GM19043 (cell line): Measurements from ENCODE around the gene CHMP1B.
A peak's percentile ranks its signal among the peaks of the same experiment; 100 is the strongest.

Experiments used
- ATAC-seq: cut with Tn5 transposase; IDR thresholded peaks from one replicate; pipeline ENCODE4 v1.9.1; 2021; ENCODE audit warnings: low read depth; ENCODE audit not compliant: unreplicated experiment

The CHMP1B gene

GRCh38 chr18:11851146-11851805 is at the start of gene CHMP1B:
CHMP1B (plus strand) TSS chr18:11851413; CDS start chr18:11851512, 99 bp downstream.
- peak; percentile 98 for ATAC-seq

- no peak for ATAC-seq
Measured at GRCh38 chr18:11801573-11801972, 49.6 kb upstream of the CHMP1B start.

DNA sequence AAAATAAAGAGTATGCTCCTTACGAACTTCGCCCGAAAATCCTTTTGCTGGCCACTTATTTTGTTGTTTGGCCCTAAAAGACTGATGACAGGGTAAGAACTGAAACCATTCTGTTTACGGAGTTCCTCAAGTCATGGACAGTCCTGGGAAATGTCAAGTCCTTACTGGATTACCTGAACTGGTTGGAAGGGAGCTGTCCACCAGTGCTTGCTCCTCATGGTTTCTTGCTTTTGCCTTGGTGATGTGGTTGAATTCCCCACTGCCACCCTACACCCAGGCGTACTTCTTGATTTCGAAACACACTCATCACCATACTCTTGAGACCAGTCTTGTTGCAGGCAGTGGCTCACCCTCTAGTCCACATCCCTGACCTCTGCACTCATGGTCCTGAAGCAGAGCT is 49.1 kb upstream of the CHMP1B start:
- ATAC-seq, result no peak

DNA sequence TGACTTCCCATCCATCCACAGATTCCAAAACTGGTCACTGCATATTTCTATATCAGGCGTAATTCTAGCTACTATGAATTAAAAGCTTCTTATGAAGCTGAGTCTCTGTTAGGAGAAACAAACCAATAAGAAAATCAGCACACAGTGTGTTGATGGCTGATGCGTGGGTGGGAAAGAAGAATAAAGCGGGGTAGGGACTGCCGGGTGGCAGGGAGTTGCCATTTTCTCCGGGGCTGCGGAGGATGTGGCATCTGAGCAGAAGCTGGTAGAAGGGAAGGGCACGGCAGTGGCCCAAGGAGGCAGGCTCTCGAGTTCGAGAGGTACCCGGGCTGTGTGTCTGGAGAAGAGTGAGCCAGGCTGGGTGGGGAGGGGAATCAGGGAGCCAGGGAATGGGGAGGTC is 48.6 kb upstream of the CHMP1B start:
- ATAC-seq, result no peak

DNA sequence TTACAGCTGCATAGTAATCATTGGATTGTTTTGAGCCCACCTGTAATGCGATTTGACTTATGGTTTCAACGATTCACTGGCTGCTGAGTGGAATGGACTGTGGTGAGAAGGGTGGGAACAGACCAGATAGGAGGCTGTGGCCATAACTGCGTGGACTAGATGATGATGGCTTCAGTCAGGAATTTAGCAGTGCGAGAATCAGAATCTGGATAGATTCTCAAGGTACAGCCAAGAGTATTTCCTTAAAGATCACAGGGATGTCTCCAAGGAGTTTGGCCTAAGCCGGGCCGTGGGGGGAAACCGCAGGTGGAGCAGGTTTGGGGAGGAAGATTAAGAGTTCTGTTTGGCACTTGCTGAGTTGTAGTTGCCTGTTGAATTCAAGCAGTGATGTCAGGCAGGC is 44.0 kb upstream of the CHMP1B start:
- no peak for ATAC-seq

GRCh38 chr18:11808001-11808855 is 43.0 kb upstream of the CHMP1B start:
- ATAC-seq, result no peak

DNA sequence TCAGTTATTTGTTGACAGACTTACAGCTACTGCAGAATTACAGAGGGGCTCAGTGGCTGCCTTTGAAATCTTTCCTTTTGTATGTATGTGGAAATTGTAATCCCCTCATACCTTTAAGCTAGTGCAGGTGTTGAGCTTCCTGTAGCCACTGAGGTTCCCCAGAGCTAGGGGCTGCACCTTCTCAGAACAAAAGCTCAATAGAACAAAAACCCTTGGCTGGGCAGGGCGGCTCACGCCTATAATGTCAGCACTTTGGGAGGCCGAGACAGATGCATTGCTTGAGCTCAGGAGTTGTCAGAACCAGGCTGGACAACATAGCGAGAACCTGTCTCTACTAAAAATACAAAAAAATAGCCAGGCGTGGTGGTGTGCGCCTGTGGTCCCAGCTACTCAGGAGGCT is 41.3 kb upstream of the CHMP1B start:
- ATAC-seq, result no peak

DNA sequence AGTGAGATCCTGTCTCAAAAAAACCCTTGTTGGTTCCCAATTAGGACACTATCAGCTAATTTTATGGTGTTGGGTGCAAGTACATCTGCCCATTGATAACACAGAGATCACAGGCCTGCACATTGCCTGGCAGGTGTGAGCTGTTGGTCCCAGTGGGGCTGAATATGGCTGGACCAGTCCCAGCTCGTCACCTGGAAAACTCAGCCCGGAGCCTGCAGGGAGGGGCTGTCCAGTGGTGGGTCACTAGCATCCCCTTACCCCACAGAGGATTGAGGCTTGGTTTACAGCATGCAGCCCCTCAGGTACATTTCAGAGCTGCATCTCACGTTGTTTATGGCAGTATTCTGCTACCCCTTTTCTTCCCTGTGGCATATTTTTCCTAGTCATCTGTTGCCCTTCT is 40.8 kb upstream of the CHMP1B start:
- ATAC-seq, result no peak

DNA sequence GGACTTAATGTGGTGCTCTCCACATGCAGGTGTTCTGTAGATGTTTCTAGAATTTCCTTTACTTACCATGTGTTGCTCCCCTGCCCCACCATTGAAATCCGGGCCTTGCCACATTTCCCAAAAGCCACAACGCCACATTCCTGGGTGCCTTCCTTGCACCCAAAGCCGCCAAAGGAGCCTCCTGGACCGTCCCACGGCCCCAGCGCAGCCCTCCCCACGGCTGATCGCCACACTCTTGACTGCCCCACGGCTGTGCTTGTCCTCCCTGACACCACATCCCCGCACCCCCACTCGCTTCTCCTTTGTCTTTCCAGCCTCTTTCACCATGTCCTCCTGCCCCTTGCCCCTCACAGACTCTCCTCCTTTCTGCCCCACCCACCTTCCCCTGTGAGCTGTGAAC is 40.2 kb upstream of the CHMP1B start:
- ATAC-seq, result no peak

DNA sequence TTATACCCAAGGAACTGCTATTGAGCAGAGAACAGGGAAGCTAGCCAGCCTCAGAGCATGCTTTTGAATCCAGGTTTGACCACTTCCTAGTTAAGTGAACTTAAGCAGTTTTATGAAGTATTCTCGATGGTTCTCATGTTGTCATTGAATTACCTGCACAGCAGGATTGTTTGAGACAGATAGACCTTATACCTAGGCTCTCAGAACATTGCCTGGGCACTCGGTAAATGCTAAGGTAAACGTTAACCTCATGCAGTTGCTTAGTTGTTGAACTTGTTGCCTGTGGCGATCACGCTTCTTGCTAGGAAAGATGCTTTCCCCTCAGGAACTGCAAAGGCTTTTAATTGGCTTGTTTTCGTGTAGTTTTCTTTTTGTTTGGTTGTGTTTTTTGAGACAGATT is 34.0 kb upstream of the CHMP1B start:
- no peak for ATAC-seq

GRCh38 chr18:11818486-11819203 is 32.6 kb upstream of the CHMP1B start:
- no peak for ATAC-seq

DNA sequence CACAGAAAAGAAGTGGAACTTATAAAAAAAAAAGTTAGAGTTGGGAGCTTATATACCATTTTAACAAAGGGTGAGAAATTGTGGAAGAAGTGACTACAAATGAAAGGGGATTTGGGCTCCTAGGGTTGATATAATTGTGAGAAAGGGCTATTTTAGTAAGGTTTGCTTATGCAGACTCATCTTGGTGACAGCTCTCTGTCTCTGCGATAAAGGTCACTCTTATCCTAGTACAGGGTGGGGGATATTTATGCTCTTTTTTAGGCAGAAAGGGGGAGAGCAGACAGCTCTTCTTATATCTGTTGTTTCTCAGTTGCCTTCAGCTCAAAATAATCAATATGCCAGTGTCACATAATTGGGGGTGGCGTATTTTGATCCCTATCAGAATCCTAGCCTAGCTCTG is 31.3 kb upstream of the CHMP1B start:
- ATAC-seq, result no peak

DNA sequence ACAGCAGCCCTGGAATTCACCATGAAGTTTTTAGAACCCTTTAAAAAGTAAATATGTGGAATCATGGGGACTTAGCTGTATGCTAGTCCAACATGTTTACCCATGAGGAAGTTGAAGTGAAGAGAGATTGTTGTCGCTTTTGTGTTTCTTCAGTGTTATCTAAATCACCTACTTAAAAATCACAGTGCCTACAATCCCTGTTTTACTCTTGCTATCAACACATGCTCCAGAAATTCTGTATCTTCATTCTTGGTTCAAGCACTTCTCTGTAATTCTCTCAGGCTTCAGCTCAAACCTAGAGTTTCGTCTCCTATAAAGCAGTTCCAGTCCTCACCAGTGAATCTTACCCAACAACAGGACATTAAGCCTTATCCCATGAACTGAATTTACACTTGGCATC is 30.5 kb upstream of the CHMP1B start:
- ATAC-seq, result no peak

DNA sequence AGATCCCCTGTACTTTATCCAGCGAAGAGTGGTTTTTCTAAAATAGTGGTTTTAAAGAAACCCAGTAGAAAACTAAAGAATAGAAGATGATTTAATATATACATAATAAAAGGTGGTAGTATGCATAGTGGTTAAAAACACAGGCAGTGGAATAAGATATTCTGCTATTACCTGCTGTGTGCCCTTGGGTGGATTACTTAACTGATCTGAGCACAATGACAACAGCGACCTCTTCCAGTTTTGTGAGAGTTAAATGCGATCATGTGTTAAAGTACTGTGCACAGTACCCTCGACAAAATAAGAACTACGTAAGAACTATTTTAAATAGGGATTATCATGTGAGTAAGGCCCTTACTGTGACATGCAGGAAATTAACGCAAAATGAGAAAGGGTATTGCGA is 30.0 kb upstream of the CHMP1B start:
- no peak for ATAC-seq

DNA sequence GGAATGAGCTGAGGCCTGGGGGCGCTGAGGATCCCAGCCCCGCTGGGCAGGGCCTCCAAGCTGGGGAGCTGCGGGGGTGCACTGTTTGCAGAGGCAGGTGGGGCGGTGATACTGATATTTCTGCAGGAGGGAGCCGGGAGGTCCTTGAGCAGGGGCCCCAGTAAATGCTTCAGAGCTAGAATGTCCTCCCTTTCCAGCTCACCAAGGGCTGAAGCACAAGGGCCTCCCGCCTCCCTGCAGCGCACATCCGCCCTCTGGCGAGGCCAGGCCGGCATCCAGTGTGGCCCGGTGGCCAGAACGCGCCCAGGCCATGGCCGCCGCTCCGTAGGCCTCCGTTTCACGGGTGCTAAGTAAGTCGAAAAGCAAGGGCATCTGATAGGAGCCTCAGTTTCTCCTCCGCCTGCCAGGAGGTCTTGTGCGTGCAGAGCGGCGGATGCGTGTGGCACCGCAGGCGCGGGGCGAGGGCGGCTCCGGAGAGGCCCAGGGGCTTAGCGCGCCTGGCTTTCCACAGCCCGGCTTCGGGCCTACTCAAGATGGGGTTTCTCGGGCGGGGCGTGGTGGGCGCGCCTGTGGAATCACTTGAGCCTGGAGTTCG is 29.5 kb upstream of the CHMP1B start:
- no peak for ATAC-seq

DNA sequence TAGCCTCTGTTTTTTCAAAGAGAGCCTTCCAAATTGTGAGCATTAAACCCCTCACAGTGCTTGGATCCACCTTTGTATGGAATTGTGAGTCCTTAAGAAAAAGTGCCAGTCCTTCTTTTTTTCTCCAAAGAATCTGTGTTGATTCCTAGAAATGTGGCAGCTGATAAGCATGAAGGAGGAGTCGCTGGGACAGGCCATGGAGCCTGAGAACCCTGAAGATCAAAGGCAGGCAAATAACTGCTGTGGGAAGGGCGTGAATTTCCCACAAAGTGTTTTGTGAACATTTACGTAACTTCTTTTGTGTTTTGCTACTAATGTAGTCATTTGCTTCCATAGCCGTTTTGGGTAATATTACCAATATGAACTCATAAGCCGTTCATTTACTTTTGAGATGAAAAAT is 27.7 kb upstream of the CHMP1B start:
- ATAC-seq, result no peak

GRCh38 chr18:11826836-11827235 is 24.4 kb upstream of the CHMP1B start:
- no peak for ATAC-seq

GRCh38 chr18:11828786-11829432 is 22.3 kb upstream of the CHMP1B start:
- no peak for ATAC-seq

DNA sequence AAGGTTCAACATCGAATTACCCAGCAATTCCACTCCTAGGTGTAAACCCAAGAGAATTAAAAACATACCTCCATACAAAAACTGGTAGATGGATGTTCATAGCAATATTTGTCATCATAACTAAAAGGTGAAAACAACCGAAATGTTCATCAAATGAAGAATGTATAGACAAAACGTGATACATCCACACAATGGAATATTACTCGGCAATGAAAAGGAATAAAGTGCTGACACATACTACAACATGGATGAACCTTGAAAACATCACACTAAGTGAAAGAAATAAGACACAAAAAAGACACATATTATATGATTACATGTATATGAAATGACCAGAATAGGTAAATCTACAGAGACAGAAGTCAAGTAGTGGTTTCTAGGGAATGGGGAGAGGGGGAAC is 20.6 kb upstream of the CHMP1B start:
- no peak for ATAC-seq

- ATAC-seq, result no peak
Measured at GRCh38 chr18:11831921-11832320, 19.3 kb upstream of the CHMP1B start.

DNA sequence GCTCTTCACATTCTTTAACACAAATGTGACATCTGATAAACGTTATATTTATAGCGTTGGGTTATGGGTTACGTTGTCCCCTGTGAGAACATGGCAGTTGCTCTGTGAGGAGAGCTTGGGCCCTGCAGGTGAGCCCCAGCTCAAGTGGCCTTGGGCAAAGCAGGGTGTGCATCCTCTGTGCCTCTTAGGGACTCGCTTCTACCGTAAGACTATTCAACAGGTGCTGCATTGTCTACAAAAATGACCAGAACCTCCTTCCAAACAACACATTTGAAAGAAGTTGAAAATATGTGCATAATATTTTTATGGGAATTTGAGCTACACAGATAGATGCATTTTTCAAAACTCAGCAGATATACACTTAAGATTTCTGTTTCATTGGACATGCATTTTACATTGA is 16.4 kb upstream of the CHMP1B start:
- no peak for ATAC-seq
